ENCODE data around the gene ITGAX.
A peak's percentile ranks its signal among the peaks of the same experiment; 100 is the strongest.
"Not testable (repeated sequence)": the region's sequence is repeated elsewhere in the genome, so short reads cannot be mapped to it uniquely, and the experiment has no call there.

ITGAX gene

DNA sequence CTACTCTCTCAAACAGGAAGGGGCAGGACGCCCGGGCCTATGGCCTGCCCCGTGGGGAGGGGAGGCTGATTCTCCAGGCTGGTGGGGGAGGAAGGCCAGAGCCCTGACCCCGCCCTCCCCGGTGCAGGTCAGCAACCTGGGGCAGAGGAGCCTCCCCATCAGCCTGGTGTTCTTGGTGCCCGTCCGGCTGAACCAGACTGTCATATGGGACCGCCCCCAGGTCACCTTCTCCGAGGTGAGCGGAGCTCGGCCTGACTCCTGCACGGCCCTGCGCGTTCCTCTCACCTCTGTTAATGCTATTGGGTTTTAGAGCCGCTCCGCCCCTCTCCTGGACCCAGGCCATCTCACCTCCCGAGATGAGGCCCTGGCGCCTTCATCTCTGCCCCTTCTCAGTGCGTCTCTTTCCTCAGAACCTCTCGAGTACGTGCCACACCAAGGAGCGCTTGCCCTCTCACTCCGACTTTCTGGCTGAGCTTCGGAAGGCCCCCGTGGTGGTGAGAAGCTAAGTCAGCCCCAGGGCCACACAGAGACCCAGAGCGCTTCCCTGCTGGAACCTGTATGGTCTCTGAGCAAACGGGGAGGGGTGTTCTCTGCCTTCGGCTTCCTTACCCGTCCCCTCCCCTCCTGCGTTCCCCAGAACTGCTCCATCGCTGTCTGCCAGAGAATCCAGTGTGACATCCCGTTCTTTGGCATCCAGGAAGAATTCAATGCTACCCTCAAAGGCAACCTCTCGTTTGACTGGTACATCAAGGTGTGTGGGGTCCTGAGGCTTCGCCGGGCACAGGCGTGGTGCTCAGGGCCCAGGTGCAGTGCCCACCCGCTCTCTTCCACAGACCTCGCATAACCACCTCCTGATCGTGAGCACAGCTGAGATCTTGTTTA is 25.1 kb upstream of the ITGAX start:
- H3K4me3 ChIP-seq: no peak overlapping the region
- no peak overlapping the region for H3K9ac ChIP-seq (ENCODE audit: insufficient read length)
- TF ChIP-seq FOXP2 (optimal IDR thresholded peaks at IDR 0.05; ENCODE audit: control extremely low read depth, extremely low read length, insufficient read depth): no peak
- TF ChIP-seq POLR2AphosphoS5 (IDR thresholded peaks at IDR 0.05; ENCODE audit: borderline replicate concordance, low read depth, low read length): no peak
- no peak for TF ChIP-seq EZH2 (IDR thresholded peaks at IDR 0.05)
- DNase-seq (ENCODE audit: low read depth, low spot score): no peak
- H3K27ac ChIP-seq: no peak overlapping the region
- H3K9me3 ChIP-seq (ENCODE audit: low read depth, low read length): no peaks in the 10 kb centered on the region
- H3K36me3 ChIP-seq (ENCODE audit: insufficient read depth, low read length): no peaks in the 10 kb centered on the region

DNA sequence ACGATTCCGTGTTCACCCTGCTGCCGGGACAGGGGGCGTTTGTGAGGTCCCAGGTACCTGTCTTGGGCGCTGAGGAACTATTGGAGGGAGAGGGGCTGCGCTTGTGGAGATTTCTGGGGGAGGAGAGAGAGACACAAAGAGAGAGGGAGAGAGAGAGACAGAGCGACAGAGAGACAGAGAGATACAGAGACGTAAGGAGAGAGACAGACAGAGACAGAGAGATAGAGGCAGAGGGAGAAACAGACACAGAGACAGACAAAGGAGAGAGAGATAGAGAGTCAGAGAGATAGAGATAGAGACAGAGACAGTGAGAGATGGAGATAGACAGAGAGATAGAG is 24.5 kb upstream of the ITGAX start:
- TF ChIP-seq POLR2AphosphoS5 (IDR thresholded peaks at IDR 0.05; ENCODE audit: borderline replicate concordance, low read depth, low read length) (no peak), FOXP2 (optimal IDR thresholded peaks at IDR 0.05; ENCODE audit: control extremely low read depth, extremely low read length, insufficient read depth) (no peak), EZH2 (IDR thresholded peaks at IDR 0.05) (no peak)
- H3K27ac ChIP-seq: no peak overlapping the region
- no peak overlapping the region for H3K4me3 ChIP-seq
- H3K9me3 ChIP-seq (ENCODE audit: low read depth, low read length): no peaks in the 10 kb centered on the region
- no peak for DNase-seq (ENCODE audit: low read depth, low spot score)
- H3K36me3 ChIP-seq (ENCODE audit: insufficient read depth, low read length): no peaks in the 10 kb centered on the region
- H3K9ac ChIP-seq (ENCODE audit: insufficient read length): no peak overlapping the region

DNA sequence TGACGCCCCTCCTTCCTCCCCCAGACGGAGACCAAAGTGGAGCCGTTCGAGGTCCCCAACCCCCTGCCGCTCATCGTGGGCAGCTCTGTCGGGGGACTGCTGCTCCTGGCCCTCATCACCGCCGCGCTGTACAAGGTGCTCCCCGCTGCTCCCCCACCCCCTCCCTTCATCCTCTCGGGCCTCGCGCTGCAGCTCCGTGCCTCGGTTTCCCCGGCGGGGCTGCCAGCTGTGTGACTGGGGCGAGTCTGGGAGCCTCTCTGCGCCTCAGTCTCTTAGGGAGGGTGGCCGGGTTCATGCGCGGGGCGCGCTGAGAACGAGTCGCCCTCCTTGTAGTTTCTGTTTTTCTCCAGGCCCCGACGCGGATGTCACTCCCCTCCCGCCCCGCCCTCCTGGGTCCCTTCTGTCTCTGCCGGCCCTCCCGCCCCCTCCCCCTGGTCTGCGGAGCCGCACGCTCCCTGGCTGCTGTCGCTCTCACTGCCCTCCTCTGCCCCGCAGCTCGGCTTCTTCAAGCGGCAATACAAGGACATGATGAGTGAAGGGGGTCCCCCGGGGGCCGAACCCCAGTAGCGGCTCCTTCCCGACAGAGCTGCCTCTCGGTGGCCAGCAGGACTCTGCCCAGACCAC is 23.7 kb upstream of the ITGAX start:
- no peak overlapping the region for H3K9ac ChIP-seq (ENCODE audit: insufficient read length)
- H3K4me3 ChIP-seq: no peak overlapping the region
- TF ChIP-seq FOXP2 (optimal IDR thresholded peaks at IDR 0.05; ENCODE audit: control extremely low read depth, extremely low read length, insufficient read depth) (no peak), EZH2 (IDR thresholded peaks at IDR 0.05) (no peak), POLR2AphosphoS5 (IDR thresholded peaks at IDR 0.05; ENCODE audit: borderline replicate concordance, low read depth, low read length) (no peak)
- no peak for DNase-seq (ENCODE audit: low read depth, low spot score)
- H3K27ac ChIP-seq: no peak overlapping the region
- H3K9me3 ChIP-seq (ENCODE audit: low read depth, low read length): no peaks in the 10 kb centered on the region
- no peaks in the 10 kb centered on the region for H3K36me3 ChIP-seq (ENCODE audit: insufficient read depth, low read length)

DNA sequence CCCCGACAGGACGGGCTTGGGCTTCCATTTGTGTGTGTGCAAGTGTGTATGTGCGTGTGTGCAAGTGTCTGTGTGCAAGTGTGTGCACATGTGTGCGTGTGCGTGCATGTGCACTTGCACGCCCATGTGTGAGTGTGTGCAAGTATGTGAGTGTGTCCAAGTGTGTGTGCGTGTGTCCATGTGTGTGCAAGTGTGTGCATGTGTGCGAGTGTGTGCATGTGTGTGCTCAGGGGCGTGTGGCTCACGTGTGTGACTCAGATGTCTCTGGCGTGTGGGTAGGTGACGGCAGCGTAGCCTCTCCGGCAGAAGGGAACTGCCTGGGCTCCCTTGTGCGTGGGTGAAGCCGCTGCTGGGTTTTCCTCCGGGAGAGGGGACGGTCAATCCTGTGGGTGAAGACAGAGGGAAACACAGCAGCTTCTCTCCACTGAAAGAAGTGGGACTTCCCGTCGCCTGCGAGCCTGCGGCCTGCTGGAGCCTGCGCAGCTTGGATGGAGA is 23.1 kb upstream of the ITGAX start:
- Histone ChIP-seq H3K9me3 (ENCODE audit: low read depth, low read length) (no peaks in the 10 kb centered on the region), H3K4me3 (no peak overlapping the region), H3K27ac (no peak overlapping the region), H3K9ac (ENCODE audit: insufficient read length) (no peak overlapping the region), H3K36me3 (ENCODE audit: insufficient read depth, low read length) (no peaks in the 10 kb centered on the region)
- no peak for DNase-seq (ENCODE audit: low read depth, low spot score)
- TF ChIP-seq FOXP2 (optimal IDR thresholded peaks at IDR 0.05; ENCODE audit: control extremely low read depth, extremely low read length, insufficient read depth) (no peak), POLR2AphosphoS5 (IDR thresholded peaks at IDR 0.05; ENCODE audit: borderline replicate concordance, low read depth, low read length) (no peak), EZH2 (IDR thresholded peaks at IDR 0.05) (no peak)

DNA sequence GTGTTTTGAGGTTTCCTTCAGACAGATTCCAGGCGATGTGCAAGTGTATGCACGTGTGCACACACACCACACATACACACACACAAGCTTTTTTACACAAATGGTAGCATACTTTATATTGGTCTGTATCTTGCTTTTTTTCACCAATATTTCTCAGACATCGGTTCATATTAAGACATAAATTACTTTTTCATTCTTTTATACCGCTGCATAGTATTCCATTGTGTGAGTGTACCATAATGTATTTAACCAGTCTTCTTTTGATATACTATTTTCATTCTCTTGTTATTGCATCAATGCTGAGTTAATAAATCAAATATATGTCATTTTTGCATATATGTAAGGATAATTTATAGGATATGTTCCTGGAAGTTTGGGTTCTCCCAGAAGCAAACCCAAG is 22.4 kb upstream of the ITGAX start:
- no peaks in the 10 kb centered on the region for H3K9me3 ChIP-seq (ENCODE audit: low read depth, low read length)
- no peak overlapping the region for H3K9ac ChIP-seq (ENCODE audit: insufficient read length)
- no peaks in the 10 kb centered on the region for H3K36me3 ChIP-seq (ENCODE audit: insufficient read depth, low read length)
- no peak for DNase-seq (ENCODE audit: low read depth, low spot score)
- H3K27ac ChIP-seq: no peak overlapping the region
- H3K4me3 ChIP-seq: no peak overlapping the region
- TF ChIP-seq EZH2 (IDR thresholded peaks at IDR 0.05) (no peak), POLR2AphosphoS5 (IDR thresholded peaks at IDR 0.05; ENCODE audit: borderline replicate concordance, low read depth, low read length) (no peak), FOXP2 (optimal IDR thresholded peaks at IDR 0.05; ENCODE audit: control extremely low read depth, extremely low read length, insufficient read depth) (no peak)

DNA sequence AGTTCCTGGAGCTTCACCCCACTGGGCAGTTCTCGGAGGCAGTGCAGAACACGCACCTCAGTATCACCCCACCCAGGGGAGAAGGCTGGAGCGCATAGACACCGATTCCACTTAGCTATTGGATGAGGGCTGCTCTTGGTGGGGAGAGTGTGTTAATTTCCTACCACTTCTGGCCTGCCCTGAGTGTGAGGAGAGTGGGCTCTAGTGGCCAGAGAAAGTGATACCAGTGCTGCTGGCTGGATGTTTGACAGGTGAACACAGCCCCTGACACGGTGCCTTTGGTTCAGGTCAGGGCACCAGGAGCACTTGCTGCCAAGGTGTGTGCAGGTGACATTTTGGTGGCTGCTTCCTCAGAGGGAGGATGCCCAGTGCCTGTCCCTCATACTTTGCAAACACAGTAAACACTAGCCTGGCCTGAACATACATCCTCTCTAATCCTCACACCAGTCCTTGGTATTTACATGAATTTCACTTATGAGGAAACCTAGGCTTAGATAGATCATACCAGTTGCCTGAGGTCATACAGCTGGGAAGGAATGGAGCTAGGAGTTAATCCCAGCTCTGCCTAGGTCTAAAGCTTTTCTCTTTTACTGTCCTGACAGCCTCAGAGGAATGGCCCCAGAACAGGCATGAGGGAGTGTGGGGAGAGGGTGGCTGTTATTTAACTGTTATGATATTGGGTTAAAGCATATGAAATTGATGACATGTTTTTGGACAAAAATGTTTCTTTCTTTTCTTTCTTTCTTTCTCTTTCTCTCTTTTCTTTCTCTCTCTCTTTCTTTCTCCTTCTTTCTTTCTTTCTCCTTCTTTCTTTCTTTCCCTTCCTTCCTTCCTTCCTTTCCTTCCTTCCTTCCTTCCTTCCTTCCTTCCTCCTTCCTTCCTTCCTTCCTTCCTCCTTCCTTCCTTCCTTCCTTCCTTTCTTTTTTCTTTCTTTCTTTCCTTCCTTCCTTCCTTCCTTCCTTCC is 21.0 kb upstream of the ITGAX start:
- H3K9me3 ChIP-seq (ENCODE audit: low read depth, low read length): no peaks in the 10 kb centered on the region
- TF ChIP-seq POLR2AphosphoS5 (IDR thresholded peaks at IDR 0.05; ENCODE audit: borderline replicate concordance, low read depth, low read length) (no peak), EZH2 (IDR thresholded peaks at IDR 0.05) (no peak), FOXP2 (optimal IDR thresholded peaks at IDR 0.05; ENCODE audit: control extremely low read depth, extremely low read length, insufficient read depth) (no peak)
- no peak overlapping the region for H3K9ac ChIP-seq (ENCODE audit: insufficient read length)
- DNase-seq (ENCODE audit: low read depth, low spot score): peak; percentile 3
- no peaks in the 10 kb centered on the region for H3K36me3 ChIP-seq (ENCODE audit: insufficient read depth, low read length)
- no peak overlapping the region for H3K4me3 ChIP-seq
- H3K27ac ChIP-seq: no peak overlapping the region

DNA sequence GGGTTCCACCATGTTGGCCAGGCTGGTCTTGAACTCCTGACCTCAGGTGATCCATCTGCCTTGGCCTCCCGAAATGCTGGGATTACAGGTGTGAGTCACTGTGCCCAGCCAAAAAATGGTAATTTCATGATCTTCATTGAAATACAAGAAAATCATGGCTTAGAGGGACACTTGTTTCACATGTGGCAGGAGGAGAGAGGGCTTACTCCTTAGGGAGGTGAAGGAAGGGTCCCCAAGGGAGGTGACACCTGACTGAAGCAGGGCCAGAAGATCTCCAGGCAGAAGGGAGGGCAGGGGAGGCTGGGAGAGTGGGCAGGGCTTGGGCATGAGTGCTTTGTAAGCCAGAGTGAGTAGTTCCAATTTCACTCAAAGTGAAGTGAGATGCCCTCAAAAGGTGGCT is 20.0 kb upstream of the ITGAX start:
- Histone ChIP-seq H3K9ac (ENCODE audit: insufficient read length) (no peak overlapping the region), H3K9me3 (ENCODE audit: low read depth, low read length) (no peaks in the 10 kb centered on the region), H3K36me3 (ENCODE audit: insufficient read depth, low read length) (no peaks in the 10 kb centered on the region), H3K27ac (no peak overlapping the region), H3K4me3 (no peak overlapping the region)
- no peak for TF ChIP-seq EZH2 (IDR thresholded peaks at IDR 0.05)
- no peak for TF ChIP-seq POLR2AphosphoS5 (IDR thresholded peaks at IDR 0.05; ENCODE audit: borderline replicate concordance, low read depth, low read length)
- TF ChIP-seq FOXP2 (optimal IDR thresholded peaks at IDR 0.05; ENCODE audit: control extremely low read depth, extremely low read length, insufficient read depth): no peak
- DNase-seq (ENCODE audit: low read depth, low spot score): no peak

DNA sequence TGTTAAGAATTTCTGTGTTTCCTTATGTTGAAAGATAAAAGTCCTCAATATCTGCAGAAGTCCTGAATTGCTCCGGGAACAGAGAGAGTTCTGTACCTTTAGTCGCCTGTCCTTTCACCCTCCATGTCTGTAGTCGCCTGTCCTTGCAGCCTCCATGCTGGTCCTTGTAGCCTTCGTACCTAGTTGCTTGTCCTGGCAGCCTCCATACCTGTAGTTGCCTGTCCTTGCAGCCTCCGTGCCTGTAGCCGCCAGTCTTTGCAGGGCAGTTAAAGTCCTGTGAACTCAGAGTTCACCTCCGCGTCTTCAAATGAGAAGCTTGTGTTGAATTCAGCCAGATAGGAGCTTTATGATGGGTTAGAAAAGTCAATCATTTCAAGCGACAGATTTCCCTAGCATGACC is 19.5 kb upstream of the ITGAX start:
- no peak for TF ChIP-seq FOXP2 (optimal IDR thresholded peaks at IDR 0.05; ENCODE audit: control extremely low read depth, extremely low read length, insufficient read depth)
- H3K36me3 ChIP-seq (ENCODE audit: insufficient read depth, low read length): no peaks in the 10 kb centered on the region
- no peak overlapping the region for H3K27ac ChIP-seq
- no peak overlapping the region for H3K9ac ChIP-seq (ENCODE audit: insufficient read length)
- no peak overlapping the region for H3K4me3 ChIP-seq
- DNase-seq (ENCODE audit: low read depth, low spot score): no peak
- no peaks in the 10 kb centered on the region for H3K9me3 ChIP-seq (ENCODE audit: low read depth, low read length)

DNA sequence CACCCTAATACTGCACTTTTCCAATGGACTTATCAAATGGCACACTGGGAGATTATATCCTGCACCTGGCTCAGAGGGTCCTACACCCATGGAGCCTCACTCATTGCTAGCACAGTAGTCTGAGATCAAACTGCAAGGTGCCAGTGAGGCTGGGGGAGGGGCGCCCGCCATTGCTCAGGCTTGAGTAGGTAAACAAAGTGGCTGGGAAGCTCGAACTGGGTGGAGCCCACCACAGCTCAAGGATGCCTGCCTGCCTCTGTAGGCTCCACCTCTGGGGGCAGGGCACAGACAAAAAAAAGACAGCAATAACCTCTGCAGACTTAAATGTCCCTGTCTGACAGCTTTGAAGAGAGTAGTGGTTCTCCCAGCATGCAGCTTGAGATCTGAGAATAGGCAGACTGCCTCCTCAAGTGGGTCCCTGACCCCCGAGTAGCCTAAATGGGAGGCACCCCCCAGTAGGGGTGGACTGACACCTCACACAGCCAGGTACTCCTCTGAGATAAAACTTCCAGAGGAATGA is 16.8 kb upstream of the ITGAX start:
- DNase-seq (ENCODE audit: low read depth, low spot score); H3K27ac ChIP-seq; H3K4me3 ChIP-seq; H3K9me3 ChIP-seq (ENCODE audit: low read depth, low read length); H3K36me3 ChIP-seq (ENCODE audit: insufficient read depth, low read length); H3K9ac ChIP-seq (ENCODE audit: insufficient read length): not testable (repeated sequence)

All from SK-N-MC (cell line).